IMR-90 (cell line): ENCODE measurements around the gene WWC2.

ENCODE experiments used
- CHD1 ChIP-seq: IDR thresholded peaks from 2 replicates; pipeline ENCODE4 v1.6.1; 2012; ENCODE audit warnings: low read depth, low read length, improper control_type of control experiment
- CTCF ChIP-seq: conservative IDR thresholded peaks from 2 replicates; pipeline ENCODE4 v1.5.1; 2012; ENCODE audit warnings: mild to moderate bottlenecking, low read depth, low read length, improper control_type of control experiment
- ELK1 ChIP-seq: fragments of 150-350 bp; IDR thresholded peaks from 2 replicates; pipeline ENCODE4 v1.6.1; 2016; ENCODE audit warnings: low read depth, mild to moderate bottlenecking, low read length, moderate library complexity, borderline replicate concordance
- MAFK ChIP-seq: IDR thresholded peaks from 2 replicates; pipeline ENCODE4 v1.6.1; 2012; ENCODE audit warnings: low read depth, low read length, improper control_type of control experiment
- POLR2A ChIP-seq: IDR thresholded peaks from 2 replicates; pipeline ENCODE4 v1.6.1; 2012; ENCODE audit warnings: mild to moderate bottlenecking, low read depth, low read length
- RCOR1 ChIP-seq: IDR thresholded peaks from 2 replicates; pipeline ENCODE4 v1.6.1; 2012; ENCODE audit warnings: mild to moderate bottlenecking, low read length, improper control_type of control experiment; ENCODE audit not compliant: insufficient replicate concordance
- USF2 ChIP-seq: fragments of 150-350 bp; IDR thresholded peaks from 2 replicates; pipeline ENCODE4 v1.6.1; 2017; ENCODE audit warnings: mild to moderate bottlenecking, antibody characterized with exemption, low read length, low read depth

GRCh38 chr4:183261953-183262775, 163.1 kb downstream of the WWC2 start:
- TF ChIP-seq CHD1 = no peak
- TF ChIP-seq CTCF = peak; percentile 93
- no peak for TF ChIP-seq POLR2A
- TF ChIP-seq ELK1 = no peak
- no peak for TF ChIP-seq MAFK
- no peak for TF ChIP-seq RCOR1
- no peak for TF ChIP-seq USF2
